IPS-NIHi7 (cell line): ENCODE measurements around the gene ACBD6.

ENCODE experiments used
- DNase-seq: peaks from one replicate; pipeline ENCODE4 v3.0.0; 2012; ENCODE audit warnings: mixed read lengths; ENCODE audit errors: extremely low spot score

ACBD6 gene

GRCh38 chr1:180370597-180370996 is 131.8 kb downstream of the ACBD6 start:
- DNase-seq = no peak

GRCh38 chr1:180370188-180370587 is 132.2 kb downstream of the ACBD6 start:
- DNase-seq = no peak

- DNase-seq = no peak
Observed at GRCh38 chr1:180369061-180369460, 133.3 kb downstream of the ACBD6 start.

- DNase-seq = no peak
Observed at GRCh38 chr1:180366371-180367068, 135.9 kb downstream of the ACBD6 start.

- peak; percentile 50 for DNase-seq
Observed at GRCh38 chr1:180365039-180365438, 137.3 kb downstream of the ACBD6 start.

GRCh38 chr1:180363246-180363995 is 139.0 kb downstream of the ACBD6 start:
- no peak for DNase-seq

- no peak for DNase-seq
Observed at GRCh38 chr1:180360333-180361075, 141.9 kb downstream of the ACBD6 start.

- no peak for DNase-seq
Observed at GRCh38 chr1:180358649-180359048, 143.7 kb downstream of the ACBD6 start.

GRCh38 chr1:180353945-180354344 is 148.4 kb downstream of the ACBD6 start:
- DNase-seq = peak; percentile 22

GRCh38 chr1:180352588-180352987 is 149.8 kb downstream of the ACBD6 start:
- DNase-seq = no peak

GRCh38 chr1:180352021-180352420 is 150.4 kb downstream of the ACBD6 start:
- DNase-seq = no peak

GRCh38 chr1:180345148-180345547 is 157.2 kb downstream of the ACBD6 start:
- no peak for DNase-seq

GRCh38 chr1:180343921-180344769 is 158.2 kb downstream of the ACBD6 start:
- DNase-seq = no peak

GRCh38 chr1:180327089-180327488 is 175.3 kb downstream of the ACBD6 start:
- DNase-seq = no peak

GRCh38 chr1:180312926-180313325 is 189.5 kb downstream of the ACBD6 start:
- no peak for DNase-seq

GRCh38 chr1:180311011-180311730 is 191.2 kb downstream of the ACBD6 start:
- no peak for DNase-seq

GRCh38 chr1:180310095-180310494 is 192.3 kb downstream of the ACBD6 start:
- DNase-seq = no peak

GRCh38 chr1:180309338-180309737 is 193.0 kb downstream of the ACBD6 start:
- DNase-seq = no peak

GRCh38 chr1:180301135-180301742 is 201.1 kb downstream of the ACBD6 start:
- no peak for DNase-seq

GRCh38 chr1:180299479-180300221 is 202.7 kb downstream of the ACBD6 start:
- no peak for DNase-seq
